DMS114 treated with DMSO at 0.1 percent for 48 hours (cell line): ENCODE data around the gene ORM2.

ENCODE experiments used
- DNase-seq: peaks from one replicate; lab custom pipeline; 2025; ENCODE audit not compliant: unreplicated experiment; lab: John Stamatoyannopoulos, UW

The ORM2 gene

GRCh38 chr9:114291886-114292590 lies 37.6 kb upstream of the ORM2 start:
- DNase-seq = no peak

DNA sequence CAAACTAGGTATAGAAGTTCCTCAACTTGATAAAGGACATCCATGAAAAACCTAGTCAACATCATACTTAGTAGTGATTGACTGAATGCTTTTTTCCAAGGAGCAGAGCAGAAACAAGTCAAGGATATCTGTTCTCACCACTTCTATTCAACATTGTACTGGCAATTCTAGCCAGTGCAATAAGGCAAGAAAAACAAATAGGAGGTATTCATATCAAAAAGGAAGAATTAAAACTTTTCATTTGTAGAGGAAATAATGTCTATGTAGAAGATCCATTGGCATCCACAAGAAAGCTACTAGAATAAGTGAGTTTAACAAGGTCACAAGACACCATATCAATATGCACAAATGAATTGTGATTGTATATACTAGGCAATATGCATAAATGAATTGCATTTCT lies 35.0 kb upstream of the ORM2 start:
- DNase-seq = no peak

DNA sequence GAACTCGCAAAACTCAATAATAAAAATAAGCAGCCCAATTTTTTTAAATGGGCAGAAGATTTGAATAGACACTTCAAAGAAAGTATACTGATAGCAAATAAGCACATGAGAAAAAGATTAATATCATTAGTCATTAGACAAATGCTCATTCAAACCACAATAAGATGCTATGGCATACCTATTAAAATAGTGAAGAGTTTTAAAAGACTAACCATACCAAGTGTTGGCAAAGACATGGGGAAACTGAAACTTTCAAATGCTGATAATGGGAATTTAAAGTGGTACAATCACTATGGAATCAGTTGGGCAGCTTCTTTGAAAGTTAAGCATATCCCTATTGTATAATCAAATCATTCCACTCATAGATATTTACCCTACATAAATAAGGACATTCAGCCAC lies 33.3 kb upstream of the ORM2 start:
- no peak for DNase-seq

DNA sequence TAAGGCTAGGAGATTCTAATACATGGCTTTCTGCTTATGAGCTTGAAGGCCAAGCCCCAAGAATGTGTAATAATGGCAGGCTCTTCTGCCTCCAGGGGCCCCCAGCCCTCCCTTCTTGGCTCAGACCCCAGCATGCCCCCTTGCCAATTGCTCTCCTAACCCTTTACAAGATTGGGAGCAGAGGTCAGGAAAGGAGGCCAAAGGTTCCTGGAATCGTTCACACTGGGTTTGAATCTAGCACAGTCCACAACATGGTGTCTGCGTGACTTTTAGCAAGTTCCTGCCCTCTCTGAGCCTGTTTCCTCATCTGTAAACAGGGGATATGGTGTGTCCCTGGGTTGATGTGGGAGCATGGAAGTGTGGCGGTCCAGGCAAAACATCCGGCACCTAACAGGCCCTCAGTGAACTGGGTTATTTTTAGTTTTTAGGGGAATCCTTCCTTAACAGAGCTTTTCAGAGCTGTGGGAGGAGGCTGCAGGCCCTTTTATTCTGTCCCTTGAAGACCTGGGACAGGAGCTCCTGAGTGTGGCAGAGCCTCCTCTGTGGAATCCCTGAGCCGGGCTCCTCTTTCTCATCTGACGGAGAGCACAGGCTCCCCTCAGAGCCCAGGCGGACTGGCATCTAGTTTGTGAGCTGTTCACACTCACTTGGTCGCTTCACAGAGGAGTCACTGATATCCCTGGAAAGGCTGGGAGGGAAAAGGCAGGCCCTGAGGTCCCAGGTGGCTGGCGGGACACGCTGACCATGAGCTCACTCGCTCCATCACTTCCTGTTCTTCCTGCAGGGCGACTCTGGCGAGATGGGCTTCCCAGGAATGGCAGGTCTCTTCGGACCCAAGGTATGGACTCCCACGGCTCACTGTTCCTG lies 30.1 kb upstream of the ORM2 start:
- DNase-seq = no peak

DNA sequence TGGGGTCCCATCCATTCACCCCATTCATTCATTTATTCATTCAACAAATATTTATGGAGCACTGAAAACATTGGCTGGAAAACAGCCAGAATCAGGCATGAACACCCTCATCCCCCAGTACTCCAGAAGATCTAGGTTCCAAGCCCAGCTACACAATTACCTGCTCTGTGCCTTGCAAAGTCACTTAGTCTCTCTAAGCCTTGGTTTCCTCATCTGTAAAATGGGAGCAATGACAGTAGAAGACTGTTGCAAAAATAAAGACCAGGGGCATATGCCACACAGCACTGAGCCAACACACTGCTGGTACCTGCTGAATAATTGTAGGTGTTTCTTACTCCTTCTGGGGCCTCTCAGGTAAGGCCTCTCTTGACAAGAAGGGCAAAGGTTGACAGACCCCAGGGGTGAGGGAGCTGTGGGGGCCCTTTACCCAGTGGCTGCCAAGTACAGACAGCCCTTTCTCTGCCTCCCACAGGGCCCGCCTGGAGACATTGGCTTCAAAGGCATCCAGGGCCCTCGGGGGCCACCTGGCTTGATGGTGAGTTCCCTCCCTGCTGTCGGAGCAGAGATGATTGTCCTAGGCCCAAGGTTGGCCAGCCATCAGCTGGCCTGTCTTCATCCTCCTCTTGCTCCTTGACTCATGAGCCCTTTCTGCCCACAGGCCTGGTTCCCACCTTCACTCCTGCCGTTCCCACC lies 29.4 kb upstream of the ORM2 start:
- DNase-seq = no peak

- DNase-seq = no peak
Measured at GRCh38 chr9:114300846-114301797, 28.5 kb upstream of the ORM2 start.

GRCh38 chr9:114301798-114302565 lies 27.7 kb upstream of the ORM2 start:
- no peak for DNase-seq

DNA sequence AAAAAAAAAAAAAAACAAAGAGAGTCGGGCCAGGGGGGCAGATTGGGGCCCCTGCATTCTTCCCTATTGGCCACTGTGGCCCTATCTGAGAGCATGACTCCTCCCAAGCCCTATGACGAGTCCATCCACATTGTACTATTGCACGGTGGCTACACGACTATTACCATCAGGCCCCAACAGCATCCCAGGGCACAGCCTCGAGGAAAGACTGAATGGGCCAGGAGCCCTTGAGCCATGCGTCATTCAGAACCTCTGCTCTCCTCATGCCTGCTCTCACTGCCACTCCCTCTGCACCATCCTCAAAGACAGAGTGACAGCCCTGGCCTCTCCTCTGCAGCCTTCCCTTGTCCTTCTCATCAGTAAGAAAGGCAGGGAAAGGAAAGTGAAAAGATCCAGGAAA lies 26.9 kb upstream of the ORM2 start:
- no peak for DNase-seq

GRCh38 chr9:114303571-114303970 lies 26.1 kb upstream of the ORM2 start:
- DNase-seq = no peak

GRCh38 chr9:114303977-114304376 lies 25.7 kb upstream of the ORM2 start:
- DNase-seq = no peak

DNA sequence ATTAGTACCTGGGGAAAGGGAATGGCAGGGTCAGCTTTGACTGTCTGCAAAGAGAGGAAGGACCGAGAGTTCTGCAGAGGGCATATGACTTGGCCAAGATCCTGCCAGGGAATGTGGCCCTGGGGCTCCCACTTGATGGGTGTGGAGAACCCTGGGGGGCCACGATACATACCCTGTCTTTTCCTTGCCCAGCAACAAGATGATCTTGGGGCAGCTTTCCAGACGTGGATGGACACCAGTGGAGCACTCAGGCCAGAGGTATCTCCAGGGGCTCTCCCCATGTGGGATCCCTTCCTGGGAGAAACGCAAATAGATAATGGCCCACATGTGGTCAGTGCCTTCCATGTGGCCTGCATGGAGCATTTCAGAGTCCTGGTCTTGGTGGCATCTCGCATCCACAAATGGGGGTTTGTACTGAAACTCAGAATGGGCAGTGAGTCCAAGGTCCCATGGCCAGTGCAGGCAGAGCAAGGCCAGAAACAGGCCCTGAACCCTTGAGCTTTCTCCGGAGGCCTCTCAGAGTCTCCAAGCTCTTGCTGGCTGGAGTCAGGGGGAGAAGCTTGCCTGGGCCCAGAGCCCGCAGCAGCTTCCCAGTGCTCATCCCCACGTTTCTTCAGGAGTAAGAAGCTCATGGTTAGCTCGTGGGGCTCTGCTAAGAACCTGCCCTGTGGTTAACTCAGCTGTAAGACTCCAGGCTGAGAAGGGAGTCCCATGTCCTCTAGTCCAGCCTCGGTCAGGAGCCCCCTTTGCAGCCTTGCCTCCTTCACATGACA lies 25.1 kb upstream of the ORM2 start:
- no peak for DNase-seq

GRCh38 chr9:114307899-114308267 lies 21.8 kb upstream of the ORM2 start:
- DNase-seq = no peak

- DNase-seq = no peak
Measured at GRCh38 chr9:114308361-114308950, 21.2 kb upstream of the ORM2 start.

DNA sequence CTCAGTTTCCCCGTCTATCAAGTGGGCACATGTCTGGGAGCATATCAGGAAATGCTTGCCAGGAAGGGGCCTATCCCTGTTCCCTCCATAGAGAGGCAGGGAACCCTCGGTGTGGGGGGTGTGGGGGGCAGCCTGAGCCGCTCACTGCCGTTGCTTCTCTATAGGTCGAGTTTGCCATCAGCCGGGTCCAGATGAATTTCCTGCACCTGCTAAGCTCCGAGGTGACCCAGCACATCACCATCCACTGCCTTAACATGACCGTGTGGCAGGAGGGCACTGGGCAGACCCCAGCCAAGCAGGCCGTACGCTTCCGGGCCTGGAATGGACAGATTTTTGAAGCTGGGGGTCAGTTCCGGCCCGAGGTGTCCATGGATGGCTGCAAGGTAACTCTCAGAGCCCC lies 20.6 kb upstream of the ORM2 start:
- DNase-seq = no peak

DNA sequence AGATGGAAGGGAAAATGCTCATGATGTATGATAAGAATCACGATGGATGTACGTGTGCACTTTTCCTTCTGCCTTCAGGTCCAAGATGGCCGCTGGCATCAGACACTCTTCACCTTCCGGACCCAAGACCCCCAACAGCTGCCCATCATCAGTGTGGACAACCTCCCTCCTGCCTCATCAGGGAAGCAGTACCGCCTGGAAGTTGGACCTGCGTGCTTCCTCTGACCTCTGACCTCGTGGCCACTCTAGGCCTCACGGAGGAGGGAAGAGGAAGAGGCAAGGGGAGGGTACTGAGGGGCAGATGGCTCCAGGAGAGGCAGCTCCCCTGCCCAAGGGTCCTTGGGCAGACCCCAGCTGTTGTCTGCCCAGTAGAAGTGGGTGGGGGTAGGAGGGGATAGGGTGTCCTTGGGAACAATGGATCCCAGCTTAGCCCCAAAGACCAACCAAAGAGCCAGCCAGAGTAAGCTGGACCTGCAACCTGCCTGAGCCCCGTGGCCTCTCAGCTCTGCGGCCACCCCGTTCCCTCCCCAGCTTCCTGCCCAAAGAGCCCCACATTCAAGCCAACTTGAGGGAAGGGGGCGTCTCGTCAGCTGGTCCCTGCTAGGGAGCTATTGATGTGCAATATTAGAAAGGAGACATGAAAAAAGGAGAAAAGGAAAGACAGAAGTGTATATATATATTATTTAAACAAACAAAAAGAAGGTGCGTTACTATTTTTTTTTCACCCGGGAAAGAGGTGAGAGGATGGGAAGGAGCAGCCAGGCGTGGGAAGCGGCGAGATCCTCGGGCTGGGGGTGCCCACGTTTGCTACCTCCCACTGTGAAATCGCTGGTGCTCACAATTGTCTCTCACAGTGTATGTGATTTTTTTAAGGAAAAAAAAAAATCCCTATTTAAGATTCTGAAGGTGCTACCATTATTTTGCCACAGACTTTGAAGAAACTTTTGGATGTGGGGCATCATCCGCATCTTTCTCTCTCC lies 18.9 kb upstream of the ORM2 start:
- DNase-seq = no peak

DNA sequence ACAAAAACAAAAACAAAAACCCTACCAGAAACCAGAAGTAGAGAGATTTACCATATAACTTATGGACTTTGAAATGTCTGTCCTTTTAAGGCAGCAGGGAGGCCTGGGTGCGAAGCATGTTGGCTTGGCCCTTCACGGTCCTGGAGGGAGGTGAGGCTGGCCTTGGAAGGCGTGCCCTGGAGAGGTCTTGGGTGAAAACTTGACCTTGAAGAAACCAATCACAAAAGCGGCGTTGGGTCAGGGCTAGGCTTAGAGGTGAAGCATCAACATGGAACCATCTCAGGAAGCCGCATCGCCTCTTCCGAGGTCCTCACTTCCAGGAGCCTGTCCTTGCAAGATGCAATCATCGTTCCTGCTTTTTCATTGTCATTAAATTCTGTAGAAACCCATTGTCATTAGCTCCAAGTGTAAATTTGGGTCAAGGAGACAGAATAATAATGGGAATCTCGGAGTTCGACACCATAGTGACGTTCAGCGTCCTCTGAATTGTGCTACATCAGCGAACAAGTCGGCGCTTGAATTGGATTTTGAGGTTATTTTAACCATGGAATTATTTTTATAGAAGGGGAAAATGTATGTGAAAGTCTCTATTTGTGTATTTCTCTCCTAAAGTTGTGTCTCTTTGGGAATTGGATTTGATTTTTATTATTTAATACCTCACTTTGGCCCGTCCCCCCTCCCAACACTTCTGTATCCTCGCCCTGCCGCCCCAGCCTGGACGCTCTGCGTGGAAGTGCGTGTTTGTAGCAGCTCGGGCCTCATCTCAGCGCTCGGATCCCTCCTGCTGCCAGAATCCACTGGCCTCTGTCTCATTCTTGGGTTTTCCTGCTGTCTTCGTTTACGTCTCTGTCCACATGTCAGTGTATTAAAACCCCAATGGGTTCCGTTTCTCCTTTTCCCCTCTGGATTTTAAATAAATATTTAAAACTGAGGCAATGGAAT lies 17.8 kb upstream of the ORM2 start:
- no peak for DNase-seq

DNA sequence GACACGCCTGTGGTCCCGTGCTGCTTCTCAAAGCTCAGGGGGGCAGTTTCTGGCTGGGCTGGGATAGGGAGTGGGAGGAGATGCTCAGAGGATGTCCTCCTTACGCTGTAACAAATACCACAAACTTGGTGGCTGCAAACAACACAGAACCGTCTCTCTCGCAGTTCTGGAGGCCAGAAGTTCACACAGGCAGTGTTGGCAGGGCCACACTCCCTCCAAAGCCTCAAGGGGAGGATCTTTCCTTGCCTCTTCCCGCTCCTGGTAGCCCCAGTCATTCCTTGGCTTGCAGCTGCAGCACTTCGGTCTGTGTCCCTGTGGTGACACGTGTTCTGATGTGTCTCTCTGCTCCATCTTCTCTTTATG lies 17.2 kb upstream of the ORM2 start:
- no peak for DNase-seq
